MCF 10A (cell line): Measurements from ENCODE around the gene MTHFD1L. TPM values are rescaled to one million over a fixed set of nuclear protein-coding genes. Genes with fewer than 3 reads are reported as not detected.

Experiments
- BruUV-seq: library from RNA; stranded (reverse); fragments of 400-500 nt; replicated peaks from 2 replicates; lab custom pipeline; 2021; lab: Mats Ljungman, UMichigan
- CTCF ChIA-PET: fragments of 300-600 bp; sonication (Branson Sonifier 250); formaldehyde crosslinking; extraction: SDS; loops from one replicate; lab custom pipeline; 2021; ENCODE audit warnings: antibody characterized with exemption, inconsistent platforms; lab: Yijun Ruan, JAX
- POLR2A ChIA-PET: fragments of 300-600, 350-650 bp; sonication (Branson Sonifier 250); formaldehyde crosslinking; extraction: SDS; loops from one replicate; lab custom pipeline; 2020; ENCODE audit warnings: antibody characterized with exemption, inconsistent platforms; lab: Yijun Ruan, JAX
- DNase-seq: peaks from one replicate; pipeline ENCODE4 v3.0.0-alpha.2; 2018; ENCODE audit not compliant: unreplicated experiment
- H3K27ac Mint-ChIP-seq: one replicate; pipeline ENCODE4 v1.8.0; 2022; ENCODE audit warnings: mild to moderate bottlenecking, low read depth, mixed read lengths; ENCODE audit not compliant: unreplicated experiment
- H3K27me3 Mint-ChIP-seq: one replicate; pipeline ENCODE4 v1.8.0; 2022; ENCODE audit warnings: mixed read lengths; ENCODE audit not compliant: insufficient read depth, unreplicated experiment
- H3K36me3 Mint-ChIP-seq: one replicate; pipeline ENCODE4 v1.8.0; 2022; ENCODE audit warnings: mild to moderate bottlenecking, moderate library complexity, mixed read lengths; ENCODE audit not compliant: insufficient read depth, unreplicated experiment
- H3K4me1 Mint-ChIP-seq: one replicate; pipeline ENCODE4 v1.8.0; 2022; ENCODE audit warnings: mixed read lengths; ENCODE audit not compliant: insufficient read depth, unreplicated experiment
- H3K4me3 Mint-ChIP-seq: one replicate; pipeline ENCODE4 v1.8.0; 2022; ENCODE audit warnings: mild to moderate bottlenecking, moderate library complexity, mixed read lengths; ENCODE audit not compliant: unreplicated experiment
- H3K9me3 Mint-ChIP-seq: one replicate; pipeline ENCODE4 v1.8.0; 2022; ENCODE audit warnings: mixed read lengths; ENCODE audit not compliant: unreplicated experiment
- intact Hi-C: fragments of 100-400 bp; cut with micrococcal nuclease; formaldehyde crosslinking; loops from 2 replicates; pipeline ENCODE4 v1.14.1; 2022
- total RNA-seq: library from RNA; stranded (reverse); gene quantifications from 2 replicates; pipeline ENCODE4 v1.2.3, GENCODE V29; 2022
- TF ChIP-seq, protein P1 (sequence below): fragments of 200-600 bp; IDR thresholded peaks from one replicate; pipeline ENCODE4 v1.8.0; 2022; ENCODE audit warnings: antibody characterized with exemption, mild to moderate bottlenecking; ENCODE audit not compliant: unreplicated experiment

Gene MTHFD1L
- total RNA-seq, 1 experiment from 2014 or later, result 110 TPM

GRCh38 chr6:150841189-150841588 is 24.3 kb upstream of the MTHFD1L start:
- intact Hi-C loops, result no loop called here
- H3K4me1 Mint-ChIP-seq, result no peaks in the 10 kb centered on the region
- peaks cover 26% of the 10 kb centered on the region for H3K36me3 Mint-ChIP-seq
- no TSS peak for BruUV-seq
- H3K27ac Mint-ChIP-seq, result no peak overlapping the region
- TF ChIP-seq, protein P1, sequence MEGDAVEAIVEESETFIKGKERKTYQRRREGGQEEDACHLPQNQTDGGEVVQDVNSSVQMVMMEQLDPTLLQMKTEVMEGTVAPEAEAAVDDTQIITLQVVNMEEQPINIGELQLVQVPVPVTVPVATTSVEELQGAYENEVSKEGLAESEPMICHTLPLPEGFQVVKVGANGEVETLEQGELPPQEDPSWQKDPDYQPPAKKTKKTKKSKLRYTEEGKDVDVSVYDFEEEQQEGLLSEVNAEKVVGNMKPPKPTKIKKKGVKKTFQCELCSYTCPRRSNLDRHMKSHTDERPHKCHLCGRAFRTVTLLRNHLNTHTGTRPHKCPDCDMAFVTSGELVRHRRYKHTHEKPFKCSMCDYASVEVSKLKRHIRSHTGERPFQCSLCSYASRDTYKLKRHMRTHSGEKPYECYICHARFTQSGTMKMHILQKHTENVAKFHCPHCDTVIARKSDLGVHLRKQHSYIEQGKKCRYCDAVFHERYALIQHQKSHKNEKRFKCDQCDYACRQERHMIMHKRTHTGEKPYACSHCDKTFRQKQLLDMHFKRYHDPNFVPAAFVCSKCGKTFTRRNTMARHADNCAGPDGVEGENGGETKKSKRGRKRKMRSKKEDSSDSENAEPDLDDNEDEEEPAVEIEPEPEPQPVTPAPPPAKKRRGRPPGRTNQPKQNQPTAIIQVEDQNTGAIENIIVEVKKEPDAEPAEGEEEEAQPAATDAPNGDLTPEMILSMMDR, result no peak
- no peak for DNase-seq
- H3K27me3 Mint-ChIP-seq, result no peaks in the 10 kb centered on the region
- CTCF ChIA-PET, result no interaction called here
- POLR2A ChIA-PET, result interaction anchor here (1.0 kb wide), 1 partner anchor 15 kb away, joined by 3 read pairs; no protein-coding TSS in a partner anchor
- no peak overlapping the region for H3K4me3 Mint-ChIP-seq
- H3K9me3 Mint-ChIP-seq, result no peaks in the 10 kb centered on the region

- peaks cover 26% of the 10 kb centered on the region for H3K36me3 Mint-ChIP-seq
- peak; percentile 18 for DNase-seq
- no peaks in the 10 kb centered on the region for H3K9me3 Mint-ChIP-seq
- H3K4me1 Mint-ChIP-seq, result no peaks in the 10 kb centered on the region
- H3K27ac Mint-ChIP-seq, result no peak overlapping the region
- no peak overlapping the region for H3K4me3 Mint-ChIP-seq
- TF ChIP-seq, protein P1, result no peak
- ChIA-PET CTCF (interaction anchor here (1.4 kb wide), 1 partner anchor 24 kb away, joined by 7 read pairs; the partner anchor contains the start of gene MTHFD1L), POLR2A (no interaction called here)
- BruUV-seq, result no TSS peak
- intact Hi-C loops, result no loop called here
- H3K27me3 Mint-ChIP-seq, result no peaks in the 10 kb centered on the region
These were observed 23.8 kb upstream of the MTHFD1L start for GRCh38 chr6:150841697-150842096.

GRCh38 chr6:150844371-150844770 is 21.1 kb upstream of the MTHFD1L start:
- CTCF ChIA-PET, result interaction anchor here (1.7 to 1.8 kb wide), 2 partner anchors 27 to 449 kb away, joined by 5 to 7 read pairs; no protein-coding TSS in a partner anchor

DNA sequence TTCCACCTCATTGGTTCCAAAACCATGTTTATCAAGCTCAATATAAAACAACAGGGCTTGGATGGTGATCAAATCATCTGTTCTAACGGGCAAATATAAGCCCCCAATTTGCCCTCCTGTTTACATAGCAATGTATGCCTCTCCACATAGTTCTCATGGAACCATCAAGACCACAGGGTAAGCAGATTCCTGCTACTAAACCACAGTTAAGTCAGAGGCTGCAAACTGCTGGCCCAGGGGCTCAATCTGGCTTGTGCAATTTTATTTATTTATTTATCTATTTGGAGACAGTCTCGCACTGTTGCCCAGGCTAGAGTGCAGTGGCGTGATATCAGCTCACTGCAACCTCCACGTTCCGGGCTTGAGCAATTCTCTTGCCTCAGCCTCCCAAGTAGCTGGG is 18.9 kb upstream of the MTHFD1L start:
- H3K4me3 Mint-ChIP-seq, result no peak overlapping the region
- no peaks in the 10 kb centered on the region for H3K9me3 Mint-ChIP-seq
- CTCF ChIA-PET, result interaction anchor here (1.6 kb wide), 1 partner anchor 31 kb away, joined by 4 read pairs; no protein-coding TSS in a partner anchor
- no peak overlapping the region for H3K27ac Mint-ChIP-seq
- BruUV-seq, result no TSS peak
- peaks cover 13% of the 10 kb centered on the region for H3K36me3 Mint-ChIP-seq
- no peaks in the 10 kb centered on the region for H3K4me1 Mint-ChIP-seq
- TF ChIP-seq, protein P1, result no peak
- no peaks in the 10 kb centered on the region for H3K27me3 Mint-ChIP-seq
- POLR2A ChIA-PET, result interaction anchor here (0.5 kb wide), 1 partner anchor 478 kb away, joined by 3 read pairs; the partner anchor contains the start of gene IYD
- DNase-seq, result no peak
- intact Hi-C loops, result no loop called here

More at GRCh38 chr6:150844371-150844770, 21.1 kb upstream of the MTHFD1L start:
- Mint-ChIP-seq H3K27ac (no peak overlapping the region), H3K9me3 (no peaks in the 10 kb centered on the region), H3K4me3 (no peak overlapping the region), H3K36me3 (peaks cover 14% of the 10 kb centered on the region), H3K27me3 (no peaks in the 10 kb centered on the region), H3K4me1 (no peaks in the 10 kb centered on the region)
- POLR2A ChIA-PET, result interaction anchor here (1.9 kb wide), 1 partner anchor 10 kb away, joined by 6 read pairs; no protein-coding TSS in a partner anchor
- BruUV-seq, result no TSS peak
- DNase-seq, result no peak
- intact Hi-C loops, result no loop called here
- TF ChIP-seq, protein P1, result no peak
